ENCODE measurements around the gene MEIOSIN. TPM values are rescaled to one million over a fixed set of nuclear protein-coding genes. Genes with fewer than 3 reads are reported as not detected.

MEIOSIN gene
- total and polyA plus RNA-seq, 8 donors: not detected

DNA sequence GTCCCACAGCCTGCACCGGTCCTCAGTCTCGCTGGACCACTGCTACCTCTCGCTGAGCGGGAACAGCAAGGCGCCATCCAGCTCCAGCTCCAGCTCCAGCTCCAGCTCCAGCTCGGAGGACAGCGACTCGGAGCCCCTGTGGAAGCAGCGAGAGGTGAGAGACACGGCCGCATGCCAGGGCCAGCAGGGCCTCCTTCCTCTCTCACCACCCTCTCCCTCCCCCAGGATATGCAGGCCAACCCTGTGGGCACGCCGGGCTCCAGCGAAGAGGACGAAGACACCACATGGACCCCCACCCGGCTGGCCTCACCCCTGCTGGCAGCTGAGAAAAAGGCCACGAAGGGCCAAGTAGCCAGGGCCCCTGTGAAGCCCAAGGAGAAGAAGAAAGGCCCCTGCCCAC lies 28.5 kb downstream of the MEIOSIN start:
- peak in 1 of 4 donors; percentile 65 for DNase-seq
- H3K27ac ChIP-seq: no peak overlapping the region
- peaks cover 9 to 10% of the 10 kb centered on the region in 2 donors for H3K4me1 ChIP-seq
- no peaks in the 10 kb centered on the region for H3K36me3 ChIP-seq
- H3K9me3 ChIP-seq: no peaks in the 10 kb centered on the region
- TF ChIP-seq, protein P1, sequence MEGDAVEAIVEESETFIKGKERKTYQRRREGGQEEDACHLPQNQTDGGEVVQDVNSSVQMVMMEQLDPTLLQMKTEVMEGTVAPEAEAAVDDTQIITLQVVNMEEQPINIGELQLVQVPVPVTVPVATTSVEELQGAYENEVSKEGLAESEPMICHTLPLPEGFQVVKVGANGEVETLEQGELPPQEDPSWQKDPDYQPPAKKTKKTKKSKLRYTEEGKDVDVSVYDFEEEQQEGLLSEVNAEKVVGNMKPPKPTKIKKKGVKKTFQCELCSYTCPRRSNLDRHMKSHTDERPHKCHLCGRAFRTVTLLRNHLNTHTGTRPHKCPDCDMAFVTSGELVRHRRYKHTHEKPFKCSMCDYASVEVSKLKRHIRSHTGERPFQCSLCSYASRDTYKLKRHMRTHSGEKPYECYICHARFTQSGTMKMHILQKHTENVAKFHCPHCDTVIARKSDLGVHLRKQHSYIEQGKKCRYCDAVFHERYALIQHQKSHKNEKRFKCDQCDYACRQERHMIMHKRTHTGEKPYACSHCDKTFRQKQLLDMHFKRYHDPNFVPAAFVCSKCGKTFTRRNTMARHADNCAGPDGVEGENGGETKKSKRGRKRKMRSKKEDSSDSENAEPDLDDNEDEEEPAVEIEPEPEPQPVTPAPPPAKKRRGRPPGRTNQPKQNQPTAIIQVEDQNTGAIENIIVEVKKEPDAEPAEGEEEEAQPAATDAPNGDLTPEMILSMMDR (IDR thresholded peaks at IDR 0.05): no peak
- peaks cover 0 to 73% of the 10 kb centered on the region in 2 donors for H3K27me3 ChIP-seq
- no peak for ATAC-seq
- intact Hi-C loops (cut with DNase I): no loop called here
- H3K4me3 ChIP-seq: no peak overlapping the region

DNA sequence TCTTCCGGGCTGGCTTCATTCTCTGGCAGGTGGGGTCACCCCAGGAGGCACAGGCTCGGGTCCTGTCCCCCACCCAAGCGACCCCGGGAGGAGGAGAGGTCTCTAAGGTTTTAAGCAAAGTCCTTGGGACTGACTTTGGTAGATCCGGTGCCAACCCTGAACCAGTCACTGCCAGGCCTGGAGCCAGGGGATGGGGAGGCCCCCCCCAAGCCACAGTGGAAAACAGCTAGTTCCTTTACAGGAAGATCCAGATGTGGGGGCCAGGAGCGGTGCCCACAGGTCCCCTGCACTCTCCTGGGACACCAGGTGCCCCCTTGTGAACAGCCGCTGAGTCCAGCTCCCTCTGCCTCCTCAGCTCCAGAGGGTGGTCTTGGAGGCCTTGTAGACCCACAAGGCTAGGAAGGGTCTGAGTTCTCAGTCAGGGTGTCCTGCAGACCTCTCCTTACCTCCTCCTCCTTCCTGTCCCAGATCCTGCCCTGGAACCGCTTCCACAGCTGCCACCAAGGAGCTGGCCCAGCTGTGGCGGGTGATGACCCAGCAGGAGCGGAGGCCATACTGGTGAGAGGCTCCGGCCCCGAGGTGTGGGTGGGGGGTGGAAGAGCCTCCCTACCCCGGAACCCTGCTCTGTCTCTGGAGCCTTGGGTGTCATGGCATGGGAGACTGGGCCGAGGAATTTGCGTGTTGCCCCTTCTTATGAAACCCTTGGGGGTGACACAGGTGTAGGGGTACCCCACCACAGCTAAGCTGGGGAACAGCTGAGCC lies 29.8 kb downstream of the MEIOSIN start:
- Histone ChIP-seq H3K4me1 (peaks cover 12 to 23% of the 10 kb centered on the region in 2 donors), H3K4me3 (no peak overlapping the region), H3K36me3 (no peaks in the 10 kb centered on the region), H3K27ac (no peak overlapping the region), H3K27me3 (peaks cover 0 to 84% of the 10 kb centered on the region in 2 donors), H3K9me3 (no peaks in the 10 kb centered on the region)
- no peak for DNase-seq
- intact Hi-C loops (cut with DNase I): no loop called here
- ATAC-seq: no peak
- TF ChIP-seq, protein P1 (IDR thresholded peaks at IDR 0.05): no peak

DNA sequence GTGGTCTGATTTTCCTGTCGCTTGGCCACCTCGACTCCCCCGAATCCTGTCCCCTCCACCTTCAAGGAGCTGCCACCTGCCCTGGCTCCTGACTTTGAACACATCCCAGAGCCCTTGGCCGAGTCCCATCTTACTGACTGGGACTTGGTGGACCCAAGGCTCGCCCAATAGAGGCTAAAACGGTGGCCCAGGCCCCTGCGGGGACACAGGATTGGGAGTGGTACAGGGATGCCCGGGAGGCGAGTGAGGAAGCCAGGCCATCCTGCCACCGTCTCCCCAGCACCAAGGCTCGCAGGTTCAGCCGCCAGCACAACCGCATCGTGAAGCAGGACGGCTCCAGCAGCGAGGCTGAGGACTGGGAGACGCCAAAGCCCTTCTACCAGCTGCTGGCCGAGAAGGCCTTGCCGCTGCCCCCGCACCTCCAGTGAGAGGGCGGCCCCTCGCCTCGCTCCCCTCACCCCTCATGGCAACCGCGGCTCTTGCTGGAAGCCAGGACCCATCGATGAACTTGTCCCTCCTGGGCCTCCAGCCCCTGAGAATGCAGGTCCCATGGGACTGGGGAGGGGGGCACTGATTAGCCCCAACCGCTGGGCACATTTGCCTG lies 30.6 kb downstream of the MEIOSIN start:
- no peaks in the 10 kb centered on the region for H3K36me3 ChIP-seq
- H3K4me1 ChIP-seq: peaks cover 12 to 29% of the 10 kb centered on the region in 2 donors
- no peak overlapping the region for H3K27ac ChIP-seq
- DNase-seq: no peak
- intact Hi-C loops (cut with DNase I): no loop called here
- no peak overlapping the region for H3K4me3 ChIP-seq
- ATAC-seq: no peak
- TF ChIP-seq, protein P1 (IDR thresholded peaks at IDR 0.05): no peak
- H3K27me3 ChIP-seq: peaks cover 0 to 90% of the 10 kb centered on the region in 2 donors
- H3K9me3 ChIP-seq: no peaks in the 10 kb centered on the region

DNA sequence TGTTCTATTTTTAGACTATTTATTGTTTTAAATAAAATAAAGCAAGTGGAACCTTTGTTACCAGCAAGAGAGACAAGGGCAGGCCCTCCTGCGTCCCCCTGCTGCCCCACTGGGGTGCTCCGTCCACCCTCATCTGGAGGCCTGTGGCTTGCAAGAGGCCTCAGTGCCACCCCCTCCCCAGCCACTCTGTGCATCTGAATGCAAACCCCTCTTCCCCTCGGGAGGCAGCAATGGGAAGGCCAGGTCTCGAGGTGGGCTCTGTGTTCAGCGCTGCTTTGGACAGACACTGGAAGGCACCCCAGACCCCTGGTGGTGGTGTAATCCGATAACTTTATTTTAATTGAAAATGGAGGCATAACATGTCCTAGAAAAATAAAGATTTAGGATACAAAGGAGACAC lies 31.2 kb downstream of the MEIOSIN start:
- Histone ChIP-seq H3K9me3 (no peaks in the 10 kb centered on the region), H3K4me1 (peaks cover 12 to 36% of the 10 kb centered on the region in 2 donors), H3K36me3 (no peaks in the 10 kb centered on the region), H3K27ac (no peak overlapping the region), H3K4me3 (no peak overlapping the region), H3K27me3 (peaks cover 0 to 90% of the 10 kb centered on the region in 2 donors)
- TF ChIP-seq, protein P1 (IDR thresholded peaks at IDR 0.05): no peak
- no peak for DNase-seq
- no peak for ATAC-seq
- intact Hi-C loops (cut with DNase I): no loop called here

DNA sequence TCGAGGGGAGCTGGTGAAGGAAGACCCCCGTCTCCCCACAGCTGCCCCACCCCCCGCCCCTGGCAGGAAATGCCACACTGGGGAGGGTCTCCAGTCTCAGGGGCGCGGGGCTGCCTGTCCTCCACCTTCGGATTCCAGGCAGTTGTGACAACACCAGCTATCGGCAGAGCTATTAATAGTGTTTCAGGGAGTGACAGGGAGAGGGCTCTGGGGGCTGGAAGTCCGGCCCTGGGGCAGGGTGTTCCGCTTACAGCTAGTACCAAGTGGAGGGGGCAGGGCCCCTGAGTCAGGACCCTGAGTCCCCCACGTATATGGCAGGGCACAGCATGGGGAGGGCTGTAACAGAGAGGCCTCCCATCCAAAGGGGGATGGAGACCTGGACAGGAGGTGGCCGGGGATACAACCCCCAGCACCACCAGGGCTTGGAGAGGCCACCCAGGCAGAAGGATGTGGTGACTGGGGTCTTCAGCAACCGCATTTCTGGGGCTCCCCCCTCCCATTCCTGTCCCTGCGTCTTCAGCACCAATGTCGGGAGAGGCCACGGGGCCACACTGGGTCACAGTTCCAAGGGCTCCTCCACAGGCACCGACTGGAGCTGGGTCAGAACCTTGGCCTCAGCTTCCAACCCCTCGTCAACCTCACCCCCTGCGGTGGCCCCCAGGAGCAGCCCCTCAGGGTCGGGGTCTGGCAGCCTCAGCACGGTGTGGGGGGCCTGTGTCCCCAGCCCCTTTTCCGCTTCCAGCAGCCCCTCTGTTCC lies 31.9 kb downstream of the MEIOSIN start:
- TF ChIP-seq, protein P1 (IDR thresholded peaks at IDR 0.05): no peak
- Histone ChIP-seq H3K4me3 (no peak overlapping the region), H3K9me3 (no peaks in the 10 kb centered on the region), H3K4me1 (peaks cover 12 to 42% of the 10 kb centered on the region in 2 donors), H3K36me3 (no peaks in the 10 kb centered on the region), H3K27me3 (peaks cover 0 to 90% of the 10 kb centered on the region in 2 donors), H3K27ac (no peak overlapping the region)
- intact Hi-C loops (cut with DNase I): no loop called here
- ATAC-seq (no peak), DNase-seq (no peak)

Measured in left lung (tissue), 10 donors.